SU-DHL-6 (cell line): ENCODE results near the gene IGF2.

Experiments
- CTCF ChIP-seq: fragments of 200-600 bp; sonication (generic); IDR thresholded peaks from one replicate; pipeline ENCODE4 v1.5.1; 2017; ENCODE audit warnings: antibody characterized with exemption, mild to moderate bottlenecking, low read length, moderate library complexity; ENCODE audit not compliant: insufficient read depth, poor library complexity, severe bottlenecking
- EZH2phosphoT487 ChIP-seq: fragments of 200-600 bp; sonication (generic), shearing (Covaris generic); conservative IDR thresholded peaks from 2 replicates; pipeline ENCODE4 v1.6.1; 2018; ENCODE audit warnings: mild to moderate bottlenecking, antibody characterized with exemption, low read length, moderate library complexity, mixed read lengths

- TF ChIP-seq CTCF (no peak), EZH2phosphoT487 (no peak)
Observed at GRCh38 chr11:2180789-2181370, 41.7 kb upstream of the IGF2 start.
